ENCODE data around the gene PRKG1.

Gene PRKG1

DNA sequence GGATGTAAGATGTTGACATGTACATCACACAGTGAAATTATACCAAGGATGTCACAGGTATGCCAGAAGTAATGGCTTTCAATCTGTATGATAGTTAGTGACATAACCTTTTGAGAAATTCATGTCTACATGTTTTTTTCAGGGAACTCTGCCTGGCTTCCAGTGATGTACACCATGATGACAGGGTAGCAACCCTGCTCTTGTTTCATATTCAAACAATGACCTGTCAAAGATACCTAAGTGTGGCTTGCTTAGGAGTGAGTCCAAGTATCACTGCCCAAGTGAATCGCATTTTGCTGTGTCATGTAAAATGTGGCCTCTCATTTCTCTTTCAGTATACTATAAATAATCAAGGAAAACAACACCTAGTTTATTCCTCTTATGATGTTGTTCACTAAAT is 1033.9 kb downstream of the PRKG1 start:
- no peak for DNase-seq (ENCODE audit: low read depth, low spot score)

DNA sequence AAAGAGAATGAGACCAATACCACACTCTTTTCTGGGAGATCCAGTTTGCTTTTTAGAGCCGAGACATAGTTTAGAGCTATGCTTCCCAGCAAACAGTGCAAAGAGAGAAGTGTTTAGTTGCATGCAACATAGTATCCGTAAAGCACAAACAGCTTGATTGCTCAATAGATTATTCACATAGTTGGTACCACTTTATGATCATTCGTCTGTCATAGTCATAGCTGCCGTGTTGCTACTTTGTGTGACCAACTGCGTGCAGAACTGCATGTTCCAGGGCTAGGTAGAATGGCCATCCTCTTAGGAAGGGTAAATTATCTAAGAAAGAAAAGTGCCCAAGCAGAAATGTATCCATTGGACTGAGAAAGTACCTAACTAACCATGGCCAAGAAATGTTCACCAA is 1036.3 kb downstream of the PRKG1 start:
- DNase-seq (ENCODE audit: low read depth, low spot score), result no peak

DNA sequence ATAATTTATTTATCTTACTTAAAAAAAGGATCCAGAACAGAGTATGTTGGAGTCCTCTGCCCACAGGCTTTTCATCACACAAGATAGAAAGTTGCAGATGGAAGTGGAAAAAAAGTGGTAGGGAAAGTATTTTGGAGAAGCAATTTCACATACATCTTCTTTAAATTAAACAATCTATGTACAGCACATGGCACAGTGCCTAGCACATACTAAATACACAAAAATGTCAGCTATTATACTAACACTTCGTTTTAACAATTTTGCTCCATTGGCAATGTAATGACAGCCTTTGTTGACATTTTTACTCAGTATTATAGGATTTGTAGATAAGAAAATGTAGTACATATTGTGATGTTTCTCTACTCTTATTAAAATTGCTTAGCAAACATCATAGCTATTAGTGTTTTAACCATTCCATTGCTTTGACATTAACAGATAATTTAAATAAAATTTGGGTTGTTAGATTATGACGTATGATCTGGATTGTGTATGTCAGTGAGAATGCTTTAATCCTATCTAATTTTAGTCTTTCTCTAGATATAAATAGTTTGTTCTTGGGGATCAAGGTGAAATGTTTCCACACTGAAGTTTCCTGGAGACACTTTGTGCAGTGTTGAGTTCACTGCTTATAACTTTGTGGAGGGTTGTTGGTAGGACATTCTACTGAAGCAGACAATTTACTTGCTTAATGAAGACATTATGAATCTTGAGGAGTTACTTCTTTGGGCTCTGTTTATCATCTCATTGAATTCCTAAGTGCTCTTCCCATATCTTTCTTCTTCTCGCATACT is 1037.0 kb downstream of the PRKG1 start:
- no peak for DNase-seq (ENCODE audit: low read depth, low spot score)

DNA sequence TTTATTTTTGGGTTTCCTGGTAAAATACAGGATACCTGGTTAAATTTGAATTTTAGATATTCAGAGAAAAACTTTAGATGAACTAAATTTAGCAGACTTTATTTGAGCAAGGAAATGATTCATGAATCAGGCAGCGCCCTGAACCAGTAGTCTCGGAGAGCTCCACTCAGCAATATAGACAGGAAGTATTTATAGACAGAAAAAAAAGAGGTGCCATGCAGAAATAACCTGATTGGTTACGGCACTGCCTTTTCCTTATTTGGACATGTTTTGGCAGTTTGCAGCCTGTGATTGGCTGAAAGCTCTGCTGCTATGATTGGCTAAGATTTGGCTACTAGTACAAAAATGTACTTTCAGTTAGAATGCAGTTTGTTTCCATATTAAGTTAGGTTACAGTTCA is 1041.5 kb downstream of the PRKG1 start:
- peak; percentile 0 for DNase-seq (ENCODE audit: low read depth, low spot score)

DNA sequence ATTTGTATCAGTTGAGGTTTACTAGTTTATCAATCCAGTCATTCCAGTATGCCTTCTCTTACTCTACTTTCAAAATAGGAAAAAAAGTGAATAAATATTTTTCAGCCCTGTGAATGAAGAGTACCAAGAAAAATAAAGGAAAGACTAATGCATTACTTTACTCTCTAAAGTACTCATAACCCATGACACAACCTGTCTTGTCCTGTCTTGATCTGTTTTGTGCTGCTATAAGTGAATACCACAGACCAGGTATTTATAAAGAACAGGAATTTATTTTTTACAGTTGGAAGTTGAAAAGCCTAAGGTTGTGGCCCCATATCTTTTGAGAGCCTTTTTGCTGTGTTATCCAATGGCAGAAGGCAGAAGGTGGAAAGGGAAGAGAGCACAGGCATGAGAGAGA is 1045.2 kb downstream of the PRKG1 start:
- no peak for DNase-seq (ENCODE audit: low read depth, low spot score)

DNA sequence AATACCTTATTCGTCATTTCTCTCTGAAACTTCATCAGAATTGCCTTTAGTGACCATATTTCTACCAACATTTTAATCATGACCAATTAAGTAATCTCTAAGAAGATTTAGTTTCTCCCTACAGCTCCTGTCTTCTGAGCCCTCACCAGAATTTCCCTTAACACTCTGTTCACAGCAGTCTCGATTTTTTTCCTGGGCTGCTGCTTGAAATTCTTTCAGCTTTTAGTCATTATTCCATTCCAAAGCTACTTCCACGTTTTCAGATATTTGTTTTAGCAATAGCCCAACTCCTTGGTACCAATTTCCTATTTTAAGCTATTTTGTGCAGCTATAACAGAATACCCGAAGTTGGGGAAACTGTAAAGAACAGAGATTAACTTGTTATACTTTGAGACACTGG is 1047.4 kb downstream of the PRKG1 start:
- no peak for DNase-seq (ENCODE audit: low read depth, low spot score)

DNA sequence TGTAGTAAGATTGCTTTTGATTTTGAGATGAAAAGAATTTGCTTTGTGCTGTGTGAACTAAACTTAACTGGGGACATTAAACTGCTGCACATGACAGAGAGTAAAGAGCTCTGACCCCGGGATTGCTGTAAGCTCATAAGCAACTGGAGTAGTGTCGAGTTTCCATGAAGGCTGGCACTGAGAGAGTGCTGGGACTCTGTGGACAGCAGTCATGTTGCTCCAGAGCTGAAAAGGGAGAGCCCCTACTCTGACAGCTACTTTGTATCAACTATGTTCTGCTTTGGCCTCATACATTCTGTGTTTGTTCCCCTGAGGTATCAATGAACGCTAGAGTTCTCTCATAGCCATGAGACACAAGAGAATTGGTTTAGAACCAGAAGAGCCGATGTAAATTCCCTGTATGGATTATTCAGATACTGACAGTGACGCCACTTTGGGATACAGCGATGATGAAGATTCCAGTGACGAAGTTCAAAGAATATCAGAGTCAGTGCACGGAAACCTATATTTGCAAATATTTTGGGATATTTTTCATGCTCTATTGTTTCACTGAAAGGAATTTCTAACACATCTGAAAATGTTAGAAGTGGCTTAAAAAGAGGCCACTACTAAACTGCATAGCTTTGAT is 1053.9 kb downstream of the PRKG1 start:
- no peak for DNase-seq (ENCODE audit: low read depth, low spot score)

DNA sequence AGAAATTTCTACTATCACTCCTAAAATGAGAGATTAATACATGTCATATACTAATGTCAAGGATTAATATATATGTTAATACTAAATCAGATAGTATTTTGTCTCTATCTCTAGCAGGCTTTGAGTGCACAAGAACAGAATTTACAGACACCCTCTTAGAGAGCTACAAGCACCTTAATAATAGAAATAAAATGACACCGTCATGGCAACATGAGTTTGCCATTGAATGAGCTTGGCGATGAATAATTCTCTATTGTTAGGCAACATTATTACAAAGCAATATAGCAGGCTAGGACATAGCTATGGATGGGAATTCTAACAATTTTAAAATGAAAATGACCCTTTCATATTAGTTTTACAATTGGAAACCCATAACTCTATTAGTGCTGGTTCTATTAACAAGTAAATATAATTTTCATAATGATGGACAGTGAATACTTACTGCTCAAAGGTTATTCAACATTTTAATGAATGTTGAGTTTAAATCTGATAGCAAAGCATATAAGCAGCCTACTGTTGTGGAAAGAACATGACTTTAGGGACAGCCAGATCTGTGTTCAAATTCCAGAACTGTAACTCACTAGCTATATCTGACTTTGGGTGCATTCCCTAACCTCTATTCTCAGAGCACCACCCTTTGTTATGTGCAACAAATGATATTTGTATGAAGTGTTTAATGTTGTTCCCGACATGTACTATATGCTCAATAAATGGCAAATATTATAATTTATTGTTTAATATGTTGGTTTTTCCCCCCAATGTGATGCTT is 1055.3 kb downstream of the PRKG1 start:
- no peak for DNase-seq (ENCODE audit: low read depth, low spot score)

DNA sequence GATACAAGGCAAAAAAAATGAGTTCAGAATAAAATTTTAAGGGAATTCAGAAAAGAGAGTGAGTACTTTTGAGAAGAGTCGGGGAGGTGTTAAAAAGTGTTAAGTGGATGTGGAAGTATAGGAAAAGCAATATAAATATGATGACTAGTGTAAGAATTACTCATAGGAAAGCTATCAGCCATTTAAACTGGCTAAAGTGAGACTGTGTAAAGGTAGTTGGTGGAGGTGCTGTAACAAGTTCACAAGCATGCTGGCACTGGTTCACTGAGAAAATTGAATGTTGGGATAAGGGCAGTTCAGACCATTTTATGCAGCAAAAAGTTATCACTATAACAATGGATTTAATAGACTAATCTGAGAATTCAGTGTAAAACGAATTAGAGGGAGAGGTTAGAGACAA is 1060.8 kb downstream of the PRKG1 start:
- DNase-seq (ENCODE audit: low read depth, low spot score), result no peak

DNA sequence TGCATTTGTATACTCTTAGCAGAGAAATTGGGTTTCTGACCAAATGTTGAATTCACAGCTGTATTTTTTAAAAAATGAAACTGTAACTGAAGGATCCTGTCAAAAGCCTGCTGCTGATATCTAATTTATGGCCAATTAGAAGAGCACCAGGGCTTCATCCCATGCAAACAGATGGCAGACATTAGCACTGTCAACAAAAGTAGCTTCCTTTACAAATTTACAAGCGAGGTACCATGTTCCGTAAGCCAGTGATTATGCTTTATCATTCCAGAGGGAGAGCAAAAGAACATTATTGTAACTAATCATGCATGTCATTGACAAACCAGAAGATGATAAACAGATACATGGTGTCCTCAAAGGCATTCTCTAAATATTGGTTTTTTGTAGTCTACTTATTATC is 1062.6 kb downstream of the PRKG1 start:
- DNase-seq (ENCODE audit: low read depth, low spot score), result no peak

DNA sequence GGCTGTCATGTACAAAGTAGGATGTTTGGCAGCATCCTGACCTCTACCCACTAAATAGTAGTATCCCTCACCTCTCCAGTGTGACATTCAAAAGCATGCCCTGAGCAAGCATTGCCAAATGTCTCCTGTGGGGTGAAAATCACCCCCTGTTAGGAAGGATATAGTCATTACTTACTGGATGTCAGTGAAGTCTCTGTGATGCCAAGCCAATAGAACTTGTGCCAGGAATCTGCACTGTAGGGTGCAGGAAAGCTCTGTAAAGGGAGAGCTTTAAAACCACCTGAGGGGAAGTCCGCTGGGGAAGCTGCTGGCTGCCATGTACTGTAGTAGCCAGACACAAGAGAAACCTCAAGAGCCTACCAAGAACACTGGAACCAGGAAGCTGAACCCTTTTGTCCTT is 1069.1 kb downstream of the PRKG1 start:
- DNase-seq (ENCODE audit: low read depth, low spot score), result no peak

DNA sequence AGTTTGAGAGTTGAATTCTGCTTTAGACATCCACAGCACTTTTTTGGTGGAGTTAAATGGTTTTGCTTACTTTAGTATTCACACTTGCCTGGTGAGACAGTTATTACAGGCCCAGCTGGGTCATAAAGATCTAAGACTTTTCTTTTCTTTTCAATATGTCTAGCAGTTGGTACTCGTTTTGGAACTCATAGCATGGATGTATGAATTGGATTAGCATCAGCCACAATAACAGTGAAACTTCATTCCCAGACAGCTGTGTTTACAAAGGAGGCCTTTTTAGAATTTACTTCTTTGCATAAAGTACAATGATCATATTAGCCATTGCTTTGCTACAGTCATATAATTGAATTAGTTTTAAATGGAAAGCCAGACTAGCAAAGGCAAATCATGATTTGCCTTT is 1071.3 kb downstream of the PRKG1 start:
- no peak for DNase-seq (ENCODE audit: low read depth, low spot score)

DNA sequence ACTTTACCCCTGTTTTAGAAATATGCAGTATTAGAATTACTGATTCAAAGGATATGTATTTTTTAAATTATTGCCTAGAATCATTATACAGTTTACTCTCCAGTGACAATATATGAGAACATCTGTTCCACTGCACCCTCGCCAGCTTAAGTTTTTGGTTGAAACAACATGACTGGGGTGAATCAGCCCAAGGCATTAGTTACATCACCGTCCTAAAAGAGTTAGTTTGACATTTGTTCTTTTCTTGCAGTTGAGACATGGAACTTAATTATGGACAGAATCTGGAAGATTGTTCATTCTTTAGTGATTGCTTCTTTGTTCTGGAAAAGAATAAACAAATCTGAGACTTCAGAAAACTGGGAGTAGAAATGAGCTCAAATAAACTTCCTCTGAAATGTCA is 1072.5 kb downstream of the PRKG1 start:
- DNase-seq (ENCODE audit: low read depth, low spot score), result no peak

DNA sequence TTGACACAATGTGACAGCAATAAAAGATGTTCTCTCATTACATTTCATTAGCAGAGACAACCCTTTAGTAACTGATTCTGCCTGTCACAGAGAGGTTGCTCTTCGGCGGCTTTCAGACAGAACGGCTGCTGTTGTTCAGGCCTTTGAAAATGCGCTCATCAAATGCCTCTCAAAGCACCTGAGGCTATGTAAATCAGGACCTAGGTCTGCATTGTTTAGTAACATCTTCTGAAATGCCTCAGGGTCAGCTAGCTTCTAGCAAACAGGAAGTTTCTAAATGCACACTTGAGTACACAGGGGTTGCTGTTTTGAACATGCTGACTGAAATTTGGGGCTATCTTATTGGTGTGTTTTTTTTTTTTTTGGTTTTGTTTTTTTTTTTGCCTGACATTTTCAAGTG is 1096.5 kb downstream of the PRKG1 start:
- DNase-seq (ENCODE audit: low read depth, low spot score), result no peak

DNA sequence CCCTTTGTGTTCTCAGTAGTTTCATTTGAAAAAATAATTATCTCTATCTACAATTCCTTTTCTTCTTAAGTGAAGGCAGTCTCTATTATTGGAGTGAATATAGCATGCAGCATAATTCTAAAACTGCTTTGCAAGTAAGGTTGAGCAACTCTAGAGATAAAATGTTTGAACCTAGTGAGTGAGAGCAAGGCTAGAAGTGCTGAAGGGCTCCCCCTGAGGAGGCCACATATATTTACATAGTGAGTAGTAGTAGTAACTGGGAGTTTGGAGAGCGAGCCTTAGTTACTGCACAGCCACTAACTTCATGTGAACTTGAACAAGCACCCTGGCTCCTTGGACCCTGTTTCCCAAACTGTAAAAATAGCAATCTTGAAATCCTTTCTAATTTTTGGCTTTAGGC is 1098.3 kb downstream of the PRKG1 start:
- peak; percentile 2 for DNase-seq (ENCODE audit: low read depth, low spot score)

DNA sequence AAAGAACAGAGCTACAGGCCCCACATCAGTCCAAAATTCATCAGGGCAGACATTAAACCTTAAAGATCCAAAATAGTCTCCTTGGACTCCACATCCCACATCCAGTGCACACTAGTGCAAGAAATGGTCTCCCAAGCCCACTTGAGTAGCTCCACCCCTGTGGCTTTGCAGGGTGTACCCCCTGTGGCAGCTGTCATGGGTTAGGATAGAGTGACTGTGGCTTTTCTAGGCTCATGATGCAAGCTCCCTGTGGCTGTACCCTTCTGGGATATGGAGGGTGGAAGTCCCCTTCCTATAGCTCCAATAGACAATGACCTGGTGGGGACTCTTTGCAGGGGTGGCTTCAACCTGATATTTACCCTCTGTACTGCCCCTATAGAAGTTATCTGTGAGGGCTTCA is 1111.0 kb downstream of the PRKG1 start:
- no peak for DNase-seq (ENCODE audit: low read depth, low spot score)

DNA sequence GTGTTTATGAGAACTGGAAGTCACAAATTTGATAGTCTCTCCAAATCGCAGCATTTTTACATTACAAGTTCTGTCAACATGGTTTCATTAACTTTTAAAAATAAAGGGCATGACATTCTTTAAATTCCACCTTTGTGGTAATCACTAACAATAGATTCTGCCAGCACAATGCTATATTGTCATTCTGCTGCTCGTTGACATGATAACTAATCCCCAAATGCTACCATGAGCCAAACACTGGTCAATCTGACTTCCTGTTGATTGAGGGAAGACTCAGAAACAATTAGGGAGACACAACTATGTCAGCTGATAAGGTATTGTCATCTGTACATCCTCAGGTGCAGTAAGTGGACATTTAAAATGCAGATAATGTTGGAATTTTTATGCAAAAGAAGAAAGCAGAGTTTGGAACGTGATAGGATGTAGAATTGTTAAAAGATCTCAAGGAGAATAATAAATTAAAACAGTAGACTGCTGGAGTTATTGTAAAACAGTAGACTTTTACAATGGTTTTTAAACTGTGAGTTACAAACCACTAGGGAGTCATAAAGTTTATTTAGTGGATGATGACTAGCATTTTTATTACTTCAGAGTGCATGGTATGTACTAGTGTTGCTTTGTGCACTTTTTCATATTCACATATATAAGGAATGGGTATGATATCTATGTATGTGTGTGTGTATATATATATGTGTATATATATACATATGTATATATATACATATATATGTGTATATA is 1113.4 kb downstream of the PRKG1 start:
- DNase-seq (ENCODE audit: low read depth, low spot score), result no peak

DNA sequence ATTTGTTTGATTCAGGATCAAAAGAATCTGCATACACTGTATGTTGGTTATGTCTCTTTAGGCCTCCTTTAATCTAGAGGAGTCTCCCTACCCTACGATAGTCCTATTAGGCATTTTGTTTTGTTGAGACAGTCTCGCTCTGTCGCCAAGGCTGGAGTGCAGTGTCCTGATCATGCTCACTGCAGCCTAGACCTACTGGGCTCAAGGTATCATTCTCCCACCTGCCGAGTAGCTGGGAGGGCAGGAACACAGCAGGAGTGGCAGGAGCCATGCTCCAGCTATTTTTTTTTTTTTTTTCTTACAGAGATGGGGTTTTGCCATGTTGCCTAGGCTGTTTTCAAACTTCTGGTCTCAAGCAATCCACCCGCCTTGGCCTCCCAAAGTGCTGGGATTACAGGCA is 1116.8 kb downstream of the PRKG1 start:
- DNase-seq (ENCODE audit: low read depth, low spot score), result no peak

DNA sequence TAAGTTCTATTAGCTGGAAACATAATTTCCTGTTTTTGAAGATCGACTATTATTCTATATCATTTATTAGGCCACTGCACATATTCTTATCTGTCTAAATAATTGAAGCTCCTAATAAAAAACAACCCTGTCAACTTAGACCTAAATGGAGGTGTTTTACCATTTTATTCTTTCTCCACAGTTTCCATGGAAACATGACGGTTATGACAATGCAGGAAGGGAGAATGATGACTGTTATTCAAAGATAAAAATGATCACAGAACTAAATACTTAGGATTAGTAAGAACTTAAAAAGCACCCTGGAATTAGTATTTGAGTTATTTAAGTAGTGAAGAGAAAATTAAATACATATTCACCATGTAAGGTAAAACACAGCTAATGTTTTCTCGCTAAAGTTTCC is 1119.9 kb downstream of the PRKG1 start:
- DNase-seq (ENCODE audit: low read depth, low spot score), result no peak

DNA sequence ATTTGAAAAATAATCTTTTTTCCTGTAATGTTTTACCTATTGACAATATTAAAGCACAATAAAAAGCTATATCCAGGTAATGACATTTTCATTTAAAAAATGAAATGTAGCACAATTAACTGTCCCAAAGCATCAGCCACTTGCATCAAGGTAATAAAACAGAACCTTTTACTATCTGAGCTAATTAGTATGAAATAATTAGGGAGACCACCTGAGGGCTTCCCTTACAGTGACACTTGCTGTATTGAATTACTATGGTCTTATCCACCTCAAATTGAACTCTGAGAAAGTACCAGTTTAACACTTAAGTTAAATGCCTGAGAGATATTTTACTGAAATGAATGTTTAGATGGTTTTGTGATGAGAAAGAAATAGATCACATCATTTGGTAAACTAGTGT is 1120.4 kb downstream of the PRKG1 start:
- DNase-seq (ENCODE audit: low read depth, low spot score), result no peak

DNA sequence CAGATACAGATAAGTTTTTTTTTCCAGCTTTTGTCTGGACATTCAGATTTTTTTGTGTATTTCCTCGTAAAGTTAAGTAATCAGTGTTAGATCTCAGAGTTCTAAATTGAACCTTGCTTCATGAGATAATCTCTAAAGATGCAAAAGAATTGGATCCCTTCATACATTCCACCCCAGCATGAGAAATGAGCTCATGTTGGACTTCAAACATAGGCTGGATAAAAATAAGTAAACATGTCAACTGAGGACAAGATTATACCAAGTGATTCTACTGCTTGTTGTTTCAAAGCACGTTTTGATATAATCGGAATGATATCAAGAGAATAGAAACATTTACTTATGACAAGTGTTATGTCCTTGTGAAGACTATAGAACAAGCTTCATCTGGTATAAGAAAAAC is 1122.8 kb downstream of the PRKG1 start:
- DNase-seq (ENCODE audit: low read depth, low spot score), result no peak

DNA sequence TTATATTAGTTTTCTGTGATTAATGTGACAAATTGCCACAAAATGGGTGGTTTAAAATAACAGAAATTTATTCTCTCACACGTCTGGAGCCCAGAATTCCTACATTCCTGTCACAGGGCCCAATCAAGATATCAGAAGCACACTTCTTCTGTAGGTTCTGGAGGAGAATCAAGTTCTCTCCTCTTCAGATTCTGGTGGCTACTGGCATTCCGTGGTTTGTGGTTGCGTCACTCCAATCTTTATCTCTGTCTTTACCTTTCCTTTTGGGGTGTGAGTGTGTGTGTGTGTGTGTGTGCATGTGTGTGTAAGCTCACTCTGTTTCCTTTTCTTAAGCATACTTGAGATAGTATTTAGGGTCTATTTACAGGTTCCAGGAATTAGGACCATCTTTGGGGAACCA is 1124.3 kb downstream of the PRKG1 start:
- peak; percentile 10 for DNase-seq (ENCODE audit: low read depth, low spot score)
